GM18870 (cell line): ENCODE results near the gene TLE5.
"Not testable (repeated sequence)": the region's sequence is repeated elsewhere in the genome, so short reads cannot be mapped to it uniquely, and the experiment has no call there.

Experiments used
- ATAC-seq: cut with Tn5 transposase; IDR thresholded peaks from one replicate; pipeline ENCODE4 v1.9.1; 2021; ENCODE audit warnings: moderate library complexity; ENCODE audit not compliant: unreplicated experiment

Gene TLE5

GRCh38 chr19:3096902-3097326, 34.6 kb upstream of the TLE5 start:
- ATAC-seq: no peak

- ATAC-seq: no peak
Observed at GRCh38 chr19:3096267-3096901, 34.1 kb upstream of the TLE5 start.

- ATAC-seq: no peak
Observed at GRCh38 chr19:3095441-3096191, 33.3 kb upstream of the TLE5 start.

- no peak for ATAC-seq
Observed at GRCh38 chr19:3094601-3095440, 32.5 kb upstream of the TLE5 start.

- not testable (repeated sequence) for ATAC-seq
Observed at GRCh38 chr19:3089299-3089855, 27.1 kb upstream of the TLE5 start.

- ATAC-seq: no peak
Observed at GRCh38 chr19:3087769-3088168, 25.5 kb upstream of the TLE5 start.

- ATAC-seq: no peak
Observed at GRCh38 chr19:3084943-3085342, 22.6 kb upstream of the TLE5 start.

- no peak for ATAC-seq
Observed at GRCh38 chr19:3083964-3084363, 21.7 kb upstream of the TLE5 start.

- ATAC-seq: no peak
Observed at GRCh38 chr19:3082331-3082730, 20.0 kb upstream of the TLE5 start.

- ATAC-seq: no peak
Observed at GRCh38 chr19:3080286-3080685, 18.0 kb upstream of the TLE5 start.

GRCh38 chr19:3079578-3079977, 17.3 kb upstream of the TLE5 start:
- ATAC-seq: no peak

GRCh38 chr19:3075605-3076431, 13.5 kb upstream of the TLE5 start:
- ATAC-seq: no peak

- no peak for ATAC-seq
Observed at GRCh38 chr19:3073931-3074595, 11.8 kb upstream of the TLE5 start.

GRCh38 chr19:3073159-3073563, 10.9 kb upstream of the TLE5 start:
- ATAC-seq: no peak

GRCh38 chr19:3071768-3072167, 9.5 kb upstream of the TLE5 start:
- ATAC-seq: no peak

GRCh38 chr19:3068071-3068470, 5.8 kb upstream of the TLE5 start:
- ATAC-seq: no peak

- no peak for ATAC-seq
Observed at GRCh38 chr19:3067563-3067962, 5.3 kb upstream of the TLE5 start.

GRCh38 chr19:3066482-3067049, 4.3 kb upstream of the TLE5 start:
- ATAC-seq: no peak

- ATAC-seq: peak; percentile 56
Observed at GRCh38 chr19:3065675-3066357, 3.5 kb upstream of the TLE5 start.
